GM12878 (cell line): ENCODE results near the gene CYTH3.
A peak's percentile ranks its signal among the peaks of the same experiment; 100 is the strongest.

Experiments
- CHD1 ChIP-seq: IDR thresholded peaks from 2 replicates; pipeline ENCODE4 v1.6.1; 2012; ENCODE audit warnings: low read depth, low read length, improper control_type of control experiment
- FOXK2 ChIP-seq: fragments of 450-650 bp; IDR thresholded peaks from 2 replicates; pipeline ENCODE4 v1.6.1; 2017; ENCODE audit warnings: mild to moderate bottlenecking, moderate library complexity
- IKZF1 ChIP-seq: fragments of 450-650 bp; conservative IDR thresholded peaks from 2 replicates; pipeline ENCODE4 v1.6.1; 2017; ENCODE audit warnings: antibody characterized with exemption, mild to moderate bottlenecking
- PAX5 ChIP-seq: IDR thresholded peaks from 2 replicates; pipeline ENCODE4 v1.6.1; 2011; ENCODE audit warnings: low read depth, low read length, borderline replicate concordance
- PAX8 ChIP-seq: fragments of 450-650 bp; IDR thresholded peaks from 2 replicates; pipeline ENCODE4 v1.6.1; 2017; ENCODE audit warnings: mild to moderate bottlenecking, moderate library complexity
- POLR2A ChIP-seq: IDR thresholded peaks from 2 replicates; pipeline ENCODE4 v1.6.1; 2011; ENCODE audit warnings: low read depth, mild to moderate bottlenecking, low read length
- POLR2AphosphoS2 ChIP-seq: IDR thresholded peaks from 2 replicates; pipeline ENCODE4 v1.6.1; 2011; ENCODE audit warnings: low read depth, mild to moderate bottlenecking, low read length, improper control_type of control experiment, moderate library complexity
- RBBP5 ChIP-seq: fragments of 200-600 bp; sonication (generic); conservative IDR thresholded peaks from 2 replicates; pipeline ENCODE4 v1.6.1; 2016
- RCOR1 ChIP-seq: conservative IDR thresholded peaks from 2 replicates; pipeline ENCODE4 v1.6.1; 2012; ENCODE audit warnings: low read depth, low read length, improper control_type of control experiment
- SIN3A ChIP-seq: IDR thresholded peaks from 2 replicates; pipeline ENCODE4 v1.6.1; 2012; ENCODE audit warnings: low read depth, low read length, improper control_type of control experiment
- TF ChIP-seq, protein P1 (sequence below): fragments of 450-650 bp; conservative IDR thresholded peaks from 2 replicates; pipeline ENCODE4 v1.6.1; 2017; ENCODE audit warnings: mild to moderate bottlenecking, moderate library complexity
- TF ChIP-seq, protein P2 (sequence below), 3 experiments: IDR thresholded peaks in 2 of 3; conservative IDR thresholded peaks in 1 of 3; 2 replicates each; pipeline ENCODE4 v1.5.1; 2011; ENCODE audit warnings: low read depth in 3 of 3, low read length in 3 of 3, mild to moderate bottlenecking in 3 of 3, control low read depth in 2 of 3, moderate library complexity in 2 of 3, inconsistent platforms in 1 of 3, mixed read lengths in 1 of 3; ENCODE audit not compliant: control insufficient read depth in 2 of 3, insufficient read depth in 1 of 3; ENCODE audit errors: extremely low read depth in 1 of 3

DNA sequence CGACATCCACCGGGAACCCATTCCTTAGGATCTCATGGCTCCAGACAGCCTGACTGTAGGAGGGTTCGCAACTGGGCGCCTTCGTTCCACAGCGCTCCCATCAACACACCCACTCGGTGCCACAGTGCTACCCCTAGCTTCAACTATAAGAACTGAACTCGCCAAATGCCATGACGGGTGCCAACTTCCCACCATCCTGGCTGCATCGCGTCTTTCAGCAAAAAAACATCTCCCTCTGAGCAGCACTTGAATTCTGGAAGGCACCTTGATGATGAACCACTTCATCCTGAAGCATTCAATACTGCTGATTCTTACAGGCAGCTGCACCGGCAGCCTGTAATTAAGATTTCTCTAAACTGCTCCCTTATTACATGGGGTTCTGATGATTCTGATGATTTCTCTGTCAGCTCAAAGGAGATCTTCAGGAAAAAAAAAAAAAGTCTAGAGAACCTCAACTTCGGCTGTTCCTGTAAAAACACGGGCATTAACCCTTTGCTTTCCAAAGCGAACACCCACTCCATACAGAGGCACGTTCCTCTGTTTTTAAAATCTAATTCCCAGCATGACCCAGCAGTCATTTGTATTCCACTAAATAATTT, 1.3 kb downstream of the CYTH3 start:
- TF ChIP-seq POLR2AphosphoS2 = no peak
- no peak for TF ChIP-seq RCOR1
- TF ChIP-seq FOXK2 = no peak
- TF ChIP-seq, protein P1, sequence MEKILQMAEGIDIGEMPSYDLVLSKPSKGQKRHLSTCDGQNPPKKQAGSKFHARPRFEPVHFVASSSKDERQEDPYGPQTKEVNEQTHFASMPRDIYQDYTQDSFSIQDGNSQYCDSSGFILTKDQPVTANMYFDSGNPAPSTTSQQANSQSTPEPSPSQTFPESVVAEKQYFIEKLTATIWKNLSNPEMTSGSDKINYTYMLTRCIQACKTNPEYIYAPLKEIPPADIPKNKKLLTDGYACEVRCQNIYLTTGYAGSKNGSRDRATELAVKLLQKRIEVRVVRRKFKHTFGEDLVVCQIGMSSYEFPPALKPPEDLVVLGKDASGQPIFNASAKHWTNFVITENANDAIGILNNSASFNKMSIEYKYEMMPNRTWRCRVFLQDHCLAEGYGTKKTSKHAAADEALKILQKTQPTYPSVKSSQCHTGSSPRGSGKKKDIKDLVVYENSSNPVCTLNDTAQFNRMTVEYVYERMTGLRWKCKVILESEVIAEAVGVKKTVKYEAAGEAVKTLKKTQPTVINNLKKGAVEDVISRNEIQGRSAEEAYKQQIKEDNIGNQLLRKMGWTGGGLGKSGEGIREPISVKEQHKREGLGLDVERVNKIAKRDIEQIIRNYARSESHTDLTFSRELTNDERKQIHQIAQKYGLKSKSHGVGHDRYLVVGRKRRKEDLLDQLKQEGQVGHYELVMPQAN = no peak
- TF ChIP-seq RBBP5 = no peak
- no peak for TF ChIP-seq CHD1
- TF ChIP-seq IKZF1 = peak; percentile 23; the same call in 1 of the 2 replicates
- no peak for TF ChIP-seq PAX8
- TF ChIP-seq, protein P2, sequence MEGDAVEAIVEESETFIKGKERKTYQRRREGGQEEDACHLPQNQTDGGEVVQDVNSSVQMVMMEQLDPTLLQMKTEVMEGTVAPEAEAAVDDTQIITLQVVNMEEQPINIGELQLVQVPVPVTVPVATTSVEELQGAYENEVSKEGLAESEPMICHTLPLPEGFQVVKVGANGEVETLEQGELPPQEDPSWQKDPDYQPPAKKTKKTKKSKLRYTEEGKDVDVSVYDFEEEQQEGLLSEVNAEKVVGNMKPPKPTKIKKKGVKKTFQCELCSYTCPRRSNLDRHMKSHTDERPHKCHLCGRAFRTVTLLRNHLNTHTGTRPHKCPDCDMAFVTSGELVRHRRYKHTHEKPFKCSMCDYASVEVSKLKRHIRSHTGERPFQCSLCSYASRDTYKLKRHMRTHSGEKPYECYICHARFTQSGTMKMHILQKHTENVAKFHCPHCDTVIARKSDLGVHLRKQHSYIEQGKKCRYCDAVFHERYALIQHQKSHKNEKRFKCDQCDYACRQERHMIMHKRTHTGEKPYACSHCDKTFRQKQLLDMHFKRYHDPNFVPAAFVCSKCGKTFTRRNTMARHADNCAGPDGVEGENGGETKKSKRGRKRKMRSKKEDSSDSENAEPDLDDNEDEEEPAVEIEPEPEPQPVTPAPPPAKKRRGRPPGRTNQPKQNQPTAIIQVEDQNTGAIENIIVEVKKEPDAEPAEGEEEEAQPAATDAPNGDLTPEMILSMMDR (IDR thresholded peaks at IDR 0.05 in 2 of 3, conservative IDR thresholded peaks at IDR 0.05 in 1 of 3; ENCODE audit: control insufficient read depth in 2 of 3, extremely low read depth in 1 of 3, insufficient read depth in 1 of 3, low read depth in 3 of 3, low read length in 3 of 3) = peak in 2 of 3 experiments; percentile 48 to 49; a peak in 2 of 6 replicates
- no peak for TF ChIP-seq SIN3A
- TF ChIP-seq PAX5 = no peak
- TF ChIP-seq POLR2A = no peak
